SK-N-SH (cell line): ENCODE data around the gene DNAJC5. TPM values are rescaled to one million over a fixed set of nuclear protein-coding genes. Genes with fewer than 3 reads are reported as not detected.

Experiments used
- CTCF ChIA-PET: fragments of 300-600, 350-600 bp; formaldehyde crosslinking; extraction: SDS; loops from one replicate; lab custom pipeline; 2021; lab: Yijun Ruan, JAX
- POLR2A ChIA-PET: fragments of 350-600 bp; sonication (Branson Sonifier 250); formaldehyde crosslinking; extraction: SDS; loops from one replicate; lab custom pipeline; 2020; ENCODE audit warnings: antibody characterized with exemption, inconsistent platforms; lab: Yijun Ruan, JAX
- DNase-seq: peaks from one replicate; pipeline ENCODE4 v3.0.0; 2012
- H2AFZ ChIP-seq: fragments of 200-600 bp; sonication (generic); 2 replicates; pipeline ENCODE4 v1.8.1; 2016; ENCODE audit warnings: antibody characterized with exemption, mild to moderate bottlenecking, low read depth
- H3F3A ChIP-seq: fragments of 200-600 bp; sonication (generic); replicated peaks from 2 replicates; pipeline ENCODE3; 2016; ENCODE audit warnings: antibody characterized with exemption, mild to moderate bottlenecking; ENCODE audit not compliant: insufficient read depth
- H3K27ac ChIP-seq, 2 experiments: fragments of 200-500 bp in 1 of 2; fragments of 200-600 bp in 1 of 2; sonication (Bioruptor generic) in 1 of 2; sonication (generic), shearing (Covaris generic) in 1 of 2; 2 replicates each; pipeline versions ENCODE4 v1.5.1 to v1.6.1; 2014 to 2016; ENCODE audit warnings: low read depth in 2 of 2, inconsistent platforms in 1 of 2, low read length in 1 of 2, mild to moderate bottlenecking in 1 of 2, mixed read lengths in 1 of 2
- H3K27me3 ChIP-seq: fragments of 200-600 bp; sonication (generic), shearing (Covaris generic); 2 replicates; pipeline ENCODE4 v1.6.1; 2016; ENCODE audit warnings: mixed run types; ENCODE audit not compliant: insufficient read depth
- H3K36me3 ChIP-seq, 2 experiments: fragments of 200-500 bp in 1 of 2; fragments of 200-600 bp in 1 of 2; sonication (Bioruptor generic) in 1 of 2; sonication (generic) in 1 of 2; replicated peaks in 1 of 2; 2 replicates each; pipeline versions ENCODE3 to v1.5.1; 2014 to 2016; ENCODE audit warnings: low read length in 1 of 2, mild to moderate bottlenecking in 1 of 2; ENCODE audit not compliant: insufficient read depth in 2 of 2, control insufficient read depth in 1 of 2
- H3K4me1 ChIP-seq, 2 experiments: fragments of 200-500 bp in 1 of 2; fragments of 200-600 bp in 1 of 2; sonication (Bioruptor generic) in 1 of 2; sonication (generic), shearing (Covaris generic) in 1 of 2; 2 replicates each; pipeline versions ENCODE4 v1.5.1 to v1.6.1; 2014 to 2016; ENCODE audit warnings: low read depth in 1 of 2, low read length in 1 of 2, mixed run types in 1 of 2; ENCODE audit not compliant: insufficient read depth in 2 of 2, control insufficient read depth in 1 of 2
- H3K4me2 ChIP-seq: fragments of 200-600 bp; sonication (generic), shearing (Covaris generic); 2 replicates; pipeline ENCODE4 v1.6.1; 2017; ENCODE audit warnings: mixed run types
- H3K4me3 ChIP-seq, 2 experiments: fragments of 200-500 bp in 1 of 2; fragments of 200-600 bp in 1 of 2; sonication (Bioruptor generic) in 1 of 2; sonication (generic), shearing (Covaris generic) in 1 of 2; 2 replicates each; pipeline versions ENCODE4 v1.5.1 to v1.8.1; 2014 to 2016; ENCODE audit warnings: low read depth in 2 of 2, inconsistent platforms in 1 of 2, low read length in 1 of 2, mild to moderate bottlenecking in 1 of 2, mixed read lengths in 1 of 2, moderate library complexity in 1 of 2
- H3K79me2 ChIP-seq: fragments of 200-600 bp; sonication (generic); 2 replicates; pipeline ENCODE4 v1.8.1; 2017; ENCODE audit warnings: mild to moderate bottlenecking; ENCODE audit not compliant: insufficient read depth
- H3K9ac ChIP-seq: fragments of 200-600 bp; sonication (generic); 2 replicates; pipeline ENCODE4 v1.6.1; 2017; ENCODE audit warnings: mixed run types
- H3K9me2 ChIP-seq: fragments of 200-600 bp; sonication (generic); 2 replicates; pipeline ENCODE4 v1.6.1; 2017; ENCODE audit warnings: mixed run types
- H3K9me3 ChIP-seq: fragments of 200-600 bp; sonication (generic); 2 replicates; pipeline ENCODE4 v1.6.1; 2017; ENCODE audit warnings: mixed run types, mild to moderate bottlenecking, moderate library complexity
- H4K20me1 ChIP-seq: fragments of 200-600 bp; sonication (generic); 2 replicates; pipeline ENCODE4 v1.6.1; 2017; ENCODE audit warnings: mild to moderate bottlenecking, mixed run types; ENCODE audit not compliant: insufficient read depth
- FOXJ3 ChIP-seq: sonication (generic); formaldehyde crosslinking; IDR thresholded peaks from 2 replicates; pipeline ENCODE4 v1.5.1; 2020; ENCODE audit warnings: mild to moderate bottlenecking, missing genetic modification reagents
- GABPA ChIP-seq: IDR thresholded peaks from 2 replicates; pipeline ENCODE4 v1.4.0; 2012; ENCODE audit warnings: low read depth, mild to moderate bottlenecking
- MEF2A ChIP-seq: IDR thresholded peaks from 2 replicates; pipeline ENCODE4 v1.4.0; 2012; ENCODE audit warnings: low read depth, borderline replicate concordance
- NFIC ChIP-seq: IDR thresholded peaks from 2 replicates; pipeline ENCODE4 v1.4.0; 2012; ENCODE audit warnings: borderline replicate concordance
- POLR2AphosphoS5 ChIP-seq: IDR thresholded peaks from 2 replicates; pipeline ENCODE4 v1.6.1; 2012; ENCODE audit warnings: low read depth, low read length
- RAD21 ChIP-seq: IDR thresholded peaks from 2 replicates; pipeline ENCODE4 v1.6.1; 2012; ENCODE audit warnings: mild to moderate bottlenecking, low read length
- REST ChIP-seq: IDR thresholded peaks from 2 replicates; pipeline ENCODE4 v1.6.1; 2012; ENCODE audit warnings: mild to moderate bottlenecking, low read depth, low read length, moderate library complexity
- RXRA ChIP-seq: IDR thresholded peaks from 2 replicates; pipeline ENCODE4 v1.4.0; 2012; ENCODE audit warnings: low read depth, mild to moderate bottlenecking, borderline replicate concordance
- TAF1 ChIP-seq: IDR thresholded peaks from 2 replicates; pipeline ENCODE4 v1.6.1; 2012; ENCODE audit warnings: low read depth, mild to moderate bottlenecking, low read length, moderate library complexity, borderline replicate concordance
- TCF12 ChIP-seq: IDR thresholded peaks from 2 replicates; pipeline ENCODE4 v1.4.0; 2012
- WGBS: methylation state at CpG from one replicate; pipeline ENCODE4 v1.1.6; 2017; ENCODE audit warnings: low lambda C conversion rate; 5-methylcytosine and 5-hydroxymethylcytosine counted together
- polyA plus RNA-seq, 3 experiments: library from polyadenylated mRNA; depleted of rRNA; stranded (reverse); fragments of >200 nt; gene quantifications; 2 replicates each; pipeline ENCODE4 v1.2.3, GENCODE V29; 2012

Gene DNAJC5
- polyA plus RNA-seq, 1 of the 3 experiments (the other 2 are of a cell fraction): 24.2 TPM

- no peak overlapping the region for H3K4me3 ChIP-seq
- no peaks in the 10 kb centered on the region for H3K9me2 ChIP-seq
- H3K4me1 ChIP-seq: peaks cover 2 to 4% of the 10 kb centered on the region in 2 experiments; a peak in 2 of 4 replicates
- H3K4me2 ChIP-seq: no peak overlapping the region
- POLR2A ChIA-PET: no interaction called here
- no peak overlapping the region for H3K9ac ChIP-seq
- H3K79me2 ChIP-seq: peaks cover 5% of the 10 kb centered on the region; the same call in 1 of the 2 replicates
- 89% methylated on average over 10 of the region's 27 CpGs for WGBS
- H3K9me3 ChIP-seq: no peaks in the 10 kb centered on the region
- TF ChIP-seq GABPA: no peak
- CTCF ChIA-PET: interaction anchor here (0.7 to 1.7 kb wide), 4 partner anchors 10 to 188 kb away, joined by 4 to 7 read pairs (median 5); partner anchors contain the start of gene PRPF6
- H3K36me3 ChIP-seq: peaks cover 0 to 77% of the 10 kb centered on the region in 2 experiments
- H3K27ac ChIP-seq: no peak overlapping the region
- H3F3A ChIP-seq: no peaks in the 10 kb centered on the region
- no peaks in the 10 kb centered on the region for H4K20me1 ChIP-seq
- no peak for DNase-seq
- H2AFZ ChIP-seq: no peak overlapping the region
- H3K27me3 ChIP-seq: no peaks in the 10 kb centered on the region
These were observed 68.4 kb downstream of the DNAJC5 start for GRCh38 chr20:63963348-63963741.

GRCh38 chr20:63963784-63964301 is 68.9 kb downstream of the DNAJC5 start:
- POLR2A ChIA-PET: no interaction called here
- no peak for TF ChIP-seq RXRA
- TF ChIP-seq FOXJ3 (CRISPR knock-in tag): no peak
- no peak for TF ChIP-seq RAD21
- no peak for TF ChIP-seq MEF2A
- no peak for TF ChIP-seq REST
- TF ChIP-seq NFIC: no peak
- TF ChIP-seq POLR2AphosphoS5: no peak
- TF ChIP-seq TAF1: no peak
- no peak for TF ChIP-seq TCF12
- H3K4me2 ChIP-seq: no peak overlapping the region
- no peaks in the 10 kb centered on the region for H3K9me3 ChIP-seq
- H3K9ac ChIP-seq: no peak overlapping the region
- no peaks in the 10 kb centered on the region for H3F3A ChIP-seq
- H3K4me3 ChIP-seq: no peak overlapping the region
- no peak overlapping the region for H2AFZ ChIP-seq
- CTCF ChIA-PET: interaction anchor here (0.7 to 1.7 kb wide), 4 partner anchors 9 to 189 kb away, joined by 4 to 7 read pairs (median 5); partner anchors contain the start of gene PRPF6
- DNase-seq: no peak
- no peaks in the 10 kb centered on the region for H3K9me2 ChIP-seq
- WGBS: 97% methylated on average over 5 of the region's 16 CpGs
- H4K20me1 ChIP-seq: no peaks in the 10 kb centered on the region
- peaks cover 0 to 74% of the 10 kb centered on the region in 2 experiments for H3K36me3 ChIP-seq
- H3K27ac ChIP-seq: no peak overlapping the region
- peaks cover 10% of the 10 kb centered on the region for H3K79me2 ChIP-seq
- H3K27me3 ChIP-seq: no peaks in the 10 kb centered on the region
- H3K4me1 ChIP-seq: peaks cover 7 to 9% of the 10 kb centered on the region in 2 experiments; a peak in 2 of 4 replicates
